HG03460 (cell line): ENCODE measurements around the gene LARP4B.
A peak's percentile ranks its signal among the peaks of the same experiment; 100 is the strongest.

Source experiments
- ATAC-seq: cut with Tn5 transposase; IDR thresholded peaks from one replicate; pipeline ENCODE4 v1.9.1; 2021; ENCODE audit not compliant: unreplicated experiment

LARP4B gene

DNA sequence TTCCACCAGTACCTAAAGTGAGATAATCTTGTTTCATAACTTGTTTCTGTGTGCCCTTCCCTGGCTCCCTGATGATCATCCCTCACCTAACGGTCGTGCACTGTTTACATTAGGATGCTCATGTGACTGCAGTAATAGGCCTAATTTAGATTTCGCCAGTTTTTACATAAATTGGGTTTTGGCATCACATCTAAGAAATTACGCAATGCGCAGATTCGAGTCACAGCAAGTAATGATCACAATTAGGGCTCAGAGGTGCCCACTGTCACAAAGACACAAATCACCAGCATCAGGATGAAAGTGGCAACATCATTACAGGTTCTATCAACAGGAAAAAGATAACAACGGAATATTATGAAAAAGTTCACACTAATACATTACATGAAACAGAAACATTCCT, 94.7 kb downstream of the LARP4B start:
- ATAC-seq, result no peak

DNA sequence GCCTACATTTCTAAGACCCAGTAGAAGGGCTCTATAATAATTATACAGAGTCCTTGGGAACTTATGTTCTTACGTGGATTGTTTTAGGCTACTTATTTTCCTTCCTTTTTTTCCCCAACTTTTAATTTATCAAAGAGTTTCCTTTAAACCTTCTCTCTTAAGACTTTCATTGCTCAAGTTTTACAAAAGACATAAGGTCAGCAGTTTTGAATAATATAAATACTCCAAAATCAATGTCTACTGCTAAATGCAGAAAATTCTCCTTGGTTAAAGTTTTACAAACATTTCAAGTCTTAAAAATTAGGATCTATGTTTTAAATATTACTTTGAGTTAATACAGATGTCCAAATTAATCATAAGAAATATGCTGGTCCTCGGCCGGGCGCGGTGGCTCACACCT, 97.0 kb downstream of the LARP4B start:
- ATAC-seq, result no peak

DNA sequence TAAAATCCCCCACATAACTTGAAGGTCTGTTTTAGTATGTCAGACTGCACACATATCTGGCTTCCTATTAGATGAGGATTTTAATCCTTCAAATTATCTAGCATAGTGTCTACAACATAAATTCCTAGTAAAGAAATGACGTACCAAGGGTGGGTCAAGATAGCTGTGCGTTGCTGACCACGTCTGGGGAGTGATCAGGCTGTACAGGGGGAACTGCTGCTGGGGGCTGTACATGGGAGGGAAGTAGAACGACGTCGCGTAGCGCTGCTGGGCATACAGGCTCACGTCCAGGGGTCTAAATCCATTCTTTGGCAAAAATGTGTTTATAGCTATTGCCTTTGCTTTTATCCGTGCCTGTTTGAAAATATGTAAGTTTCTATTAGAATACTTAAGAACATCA, 102.3 kb downstream of the LARP4B start:
- no peak for ATAC-seq

DNA sequence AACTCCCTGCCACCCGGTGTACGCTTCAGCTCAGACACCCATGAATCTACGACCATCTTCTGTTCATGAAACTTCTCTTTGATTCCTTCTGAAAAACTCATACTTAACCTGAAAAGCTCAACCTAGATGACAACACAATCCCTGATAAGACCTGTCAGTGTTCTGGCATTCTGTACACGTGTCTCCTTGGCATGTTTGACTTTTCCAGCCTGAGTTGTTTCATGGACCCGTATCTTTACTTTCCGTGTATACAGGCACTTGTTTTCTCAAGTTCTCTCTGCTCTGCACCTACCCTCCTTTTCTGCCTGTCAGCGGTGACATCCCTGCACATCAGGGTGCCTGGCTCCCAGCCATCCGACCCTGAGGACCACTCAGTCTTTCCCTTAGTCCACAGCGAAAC, 103.3 kb downstream of the LARP4B start:
- ATAC-seq, result no peak

DNA sequence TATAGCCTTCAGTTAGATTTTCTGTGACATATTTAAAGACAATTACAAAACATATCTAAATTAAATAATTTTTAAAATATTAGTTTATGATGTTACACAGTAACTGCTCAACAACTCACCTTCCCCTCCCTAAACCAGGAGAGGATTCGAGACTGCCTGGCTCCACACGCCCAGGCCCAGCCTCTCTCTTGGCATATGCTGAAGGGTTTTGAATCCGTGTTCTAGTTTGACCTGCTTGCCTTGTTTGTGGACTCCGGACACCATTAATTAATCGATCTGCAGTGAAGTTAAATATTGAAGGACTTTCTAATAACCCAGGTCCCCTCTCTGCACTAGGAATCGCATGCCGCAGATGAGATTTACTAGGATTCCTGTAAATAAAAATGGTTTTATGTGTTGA, 106.6 kb downstream of the LARP4B start:
- no peak for ATAC-seq

DNA sequence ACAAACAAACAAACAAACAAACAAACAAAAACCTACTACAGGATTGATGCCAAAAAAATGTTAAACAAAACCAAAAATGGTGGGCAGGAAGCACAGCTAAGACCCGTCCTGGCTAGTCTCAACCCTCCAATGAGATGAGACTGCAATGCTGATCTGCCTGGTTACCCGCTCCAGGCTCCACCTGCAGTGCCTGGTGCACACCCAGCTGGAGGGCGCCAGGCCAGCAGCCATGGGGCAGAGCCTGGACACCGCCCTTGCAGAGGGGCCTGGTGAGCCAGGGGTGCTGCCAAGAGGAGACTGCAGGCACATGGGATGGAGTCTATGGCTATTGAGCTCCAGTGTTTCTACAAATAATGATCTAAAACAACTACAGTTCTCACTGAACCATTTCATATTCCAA, 107.0 kb downstream of the LARP4B start:
- ATAC-seq, result no peak

DNA sequence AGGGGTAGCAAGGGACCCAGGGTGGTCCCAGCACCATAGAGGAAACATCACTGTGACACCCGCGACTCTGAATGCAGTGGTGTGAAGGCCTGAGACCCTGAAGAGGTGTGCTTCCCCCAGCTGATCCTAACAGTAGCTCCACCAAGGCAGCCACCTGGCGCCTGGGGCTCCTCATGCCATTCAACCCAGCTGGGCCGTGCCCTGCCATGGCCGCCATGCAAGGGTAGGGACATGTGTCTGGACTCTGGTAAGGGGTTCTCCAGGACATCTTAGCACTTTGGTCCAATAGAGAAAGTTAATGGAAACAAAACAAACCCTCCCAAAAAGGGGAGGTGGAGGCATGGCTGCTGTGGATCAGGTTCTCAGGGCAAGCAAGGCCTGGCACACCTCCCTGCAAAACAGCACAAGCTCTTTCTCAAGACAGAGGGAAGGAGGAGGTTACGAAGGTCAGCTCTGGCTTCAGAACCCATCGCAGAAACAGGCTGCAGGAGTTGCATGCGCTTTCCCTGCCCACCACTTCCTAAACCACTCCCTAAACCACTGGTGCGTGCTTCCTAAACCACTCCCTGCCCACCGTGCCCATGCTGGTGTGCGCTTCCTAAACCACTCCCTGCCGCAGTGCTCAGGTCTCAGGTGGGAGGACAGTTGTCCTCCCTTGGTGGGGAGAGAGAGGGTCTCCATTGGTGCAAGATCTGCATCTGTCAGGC, 108.7 kb downstream of the LARP4B start:
- peak; percentile 59 for ATAC-seq

DNA sequence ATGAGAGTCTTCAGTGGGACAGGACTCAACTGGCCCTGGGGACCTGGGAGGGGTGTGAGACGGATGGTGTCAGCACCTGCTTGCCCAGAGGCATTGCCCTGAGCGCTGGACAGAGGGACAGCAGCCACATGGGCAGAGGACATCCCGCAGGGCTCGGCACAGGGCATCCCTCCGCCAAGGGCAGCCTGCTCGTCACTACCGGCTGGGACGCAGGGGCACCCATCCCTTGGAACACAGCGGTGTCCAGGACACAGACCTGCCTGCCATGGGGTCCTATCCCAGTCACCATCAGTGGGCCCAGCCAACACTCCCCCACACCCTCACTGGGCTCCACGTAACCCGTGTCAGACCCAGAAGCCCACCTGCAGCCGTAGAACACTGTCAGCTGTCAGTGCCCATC, 109.3 kb downstream of the LARP4B start:
- no peak for ATAC-seq

DNA sequence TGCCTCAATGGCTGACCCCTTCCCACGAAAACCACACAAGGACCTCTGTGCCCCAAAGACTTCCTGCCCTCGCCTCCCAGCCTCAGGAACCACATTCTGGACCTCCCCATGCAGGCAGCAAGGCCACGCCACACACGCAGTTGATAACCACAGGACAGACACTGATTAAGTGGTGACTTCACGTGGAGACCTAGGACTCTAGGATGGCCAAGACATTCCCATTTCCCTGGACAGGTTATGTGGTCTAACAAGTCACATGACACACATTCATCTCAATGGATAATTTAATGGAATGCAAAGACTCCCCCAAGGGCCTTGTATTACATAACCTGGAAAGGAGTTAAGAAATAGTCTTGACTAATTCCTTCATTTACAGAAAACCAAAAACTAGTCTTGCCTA, 110.2 kb downstream of the LARP4B start:
- ATAC-seq, result no peak

DNA sequence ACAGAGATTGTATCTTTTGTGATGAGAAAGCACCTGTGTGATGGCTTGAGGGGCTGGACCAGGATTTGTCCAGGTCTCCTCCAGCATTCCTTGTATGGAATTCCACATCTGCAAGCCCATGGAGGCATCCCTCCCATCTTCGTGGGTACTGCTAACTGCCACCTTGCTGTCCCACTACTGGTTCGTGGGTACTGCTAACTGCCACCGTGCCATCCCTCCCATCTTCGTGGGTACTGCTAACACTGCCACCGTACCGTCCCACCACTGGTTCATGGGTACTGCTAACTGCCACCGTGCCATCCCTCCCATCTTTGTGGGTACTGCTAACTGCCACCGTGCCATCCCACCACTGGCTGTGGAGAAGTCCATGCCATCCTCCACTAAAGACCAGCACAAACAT, 111.7 kb downstream of the LARP4B start:
- no peak for ATAC-seq

DNA sequence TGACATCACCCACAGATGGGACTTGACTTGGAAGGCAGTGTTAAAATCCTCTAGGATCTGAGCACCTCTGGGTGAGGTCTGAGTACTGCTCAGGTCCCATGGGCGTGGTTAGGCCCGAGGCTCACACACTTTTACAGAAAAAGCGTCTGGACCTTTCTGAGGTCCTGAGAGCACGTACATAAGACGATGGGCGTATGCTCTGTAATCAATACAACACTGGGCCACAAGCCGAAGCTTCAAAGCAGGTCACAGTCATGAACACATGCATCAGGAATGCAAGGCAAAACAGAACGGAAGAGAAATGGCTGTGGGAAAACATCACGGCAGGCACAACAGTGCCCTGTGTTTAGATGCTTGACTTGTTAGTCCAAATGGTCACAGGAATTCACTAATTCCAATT, 112.2 kb downstream of the LARP4B start:
- no peak for ATAC-seq

DNA sequence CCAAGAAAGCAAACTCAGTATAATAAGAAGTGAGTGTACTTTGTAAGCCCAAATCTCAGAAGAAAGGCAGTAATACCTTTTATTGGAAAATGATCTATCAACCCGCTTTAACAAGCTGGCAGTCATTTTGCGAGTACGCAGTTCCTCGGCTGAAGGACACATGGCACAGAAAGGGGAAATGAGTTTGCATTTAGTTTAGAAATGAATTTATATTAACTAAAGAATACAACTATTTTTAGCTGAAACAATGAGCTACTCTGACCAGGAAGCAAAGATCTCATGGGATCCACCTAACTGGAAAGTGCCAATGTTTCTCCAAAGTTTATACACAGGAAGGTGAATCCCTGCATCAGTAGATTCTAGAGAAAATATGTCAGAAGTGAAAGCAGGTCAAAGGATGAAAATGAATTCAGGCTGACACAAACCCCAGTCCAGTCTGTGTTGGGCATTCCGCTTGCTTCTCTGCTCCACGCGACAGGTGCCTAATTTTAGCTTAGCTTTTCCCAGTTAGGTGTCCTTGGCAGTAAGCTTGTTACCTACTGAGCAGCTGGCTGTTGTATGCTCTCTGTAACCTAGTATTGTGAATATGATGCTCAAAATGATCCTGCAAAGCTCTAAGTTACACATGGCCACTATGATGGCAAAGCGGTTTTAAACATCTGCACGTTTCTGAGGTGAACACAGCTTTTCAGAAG, 112.8 kb downstream of the LARP4B start:
- ATAC-seq, result no peak

DNA sequence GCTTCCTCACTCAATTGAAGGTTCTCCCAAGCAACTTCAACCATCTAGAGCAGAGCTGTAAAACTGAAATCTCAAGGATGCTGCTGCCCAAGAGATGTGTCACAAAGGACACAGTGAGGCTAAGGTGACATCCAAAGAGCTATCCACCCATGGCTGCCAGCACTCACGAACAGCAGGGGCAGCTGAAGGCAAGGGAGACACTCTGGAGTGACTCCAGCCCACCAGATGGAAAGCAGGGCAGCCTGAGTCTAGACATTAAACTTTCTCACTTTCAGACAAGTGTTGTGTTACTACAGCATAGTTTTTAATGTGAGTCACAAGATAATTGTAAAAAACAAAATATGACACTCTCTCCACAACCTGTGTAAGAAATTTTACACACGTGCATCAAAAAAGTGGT, 113.5 kb downstream of the LARP4B start:
- ATAC-seq, result no peak

DNA sequence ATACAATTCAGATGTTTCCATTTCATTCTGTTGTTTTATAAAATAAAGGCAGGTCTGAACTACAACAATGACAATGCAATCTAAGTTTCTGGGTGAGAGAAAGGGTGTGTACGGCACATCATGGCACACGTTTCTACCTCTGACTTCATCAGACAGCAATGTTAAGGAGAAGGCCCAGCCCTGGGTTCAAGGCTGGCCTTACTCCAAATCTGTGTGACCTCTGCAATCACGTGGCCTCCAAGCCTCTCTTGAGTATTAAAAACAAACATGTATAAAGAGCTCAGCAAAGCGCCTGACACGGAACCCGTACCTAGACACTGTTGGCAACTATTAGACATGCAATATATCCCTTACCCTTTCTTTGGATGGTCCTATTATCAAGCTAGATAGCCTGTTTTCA, 114.1 kb downstream of the LARP4B start:
- no peak for ATAC-seq

DNA sequence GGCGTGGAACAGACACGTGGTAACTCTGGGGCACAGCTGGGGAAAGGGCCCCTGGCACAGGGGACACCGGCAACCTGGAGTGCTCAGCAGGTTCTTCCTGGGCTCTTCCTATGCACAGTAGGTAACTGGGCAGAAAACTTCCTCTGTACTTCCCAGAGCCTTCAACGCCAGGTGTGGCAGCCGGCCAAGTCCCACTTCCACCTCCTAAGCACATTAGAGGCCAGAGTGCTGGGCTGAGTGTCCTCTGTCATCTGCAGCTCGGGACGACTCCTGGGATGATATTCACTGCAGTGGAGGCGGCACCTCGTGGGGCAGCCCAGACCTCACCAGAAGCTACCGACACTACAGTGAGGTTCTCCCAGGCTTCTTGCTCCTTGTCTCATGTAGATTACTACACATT, 114.5 kb downstream of the LARP4B start:
- ATAC-seq, result no peak

DNA sequence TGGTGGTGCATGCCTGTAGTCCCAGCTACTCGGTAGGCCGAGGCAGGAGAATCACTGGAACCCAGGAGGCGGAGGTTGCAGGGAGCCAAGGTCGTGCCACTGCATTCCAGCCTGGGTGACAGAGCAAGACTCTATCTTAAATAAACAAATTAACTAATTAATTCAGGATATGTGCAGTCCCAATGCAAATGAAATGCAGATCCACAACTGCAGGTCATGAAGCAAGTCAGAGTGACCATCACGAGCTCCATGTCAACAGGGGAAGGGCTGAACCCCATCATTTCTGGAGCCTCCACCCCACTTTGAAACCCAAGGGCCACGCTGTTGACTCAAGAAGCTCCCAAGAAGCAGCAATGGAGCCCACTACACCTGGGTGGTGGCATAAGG, 115.4 kb downstream of the LARP4B start:
- ATAC-seq, result no peak

DNA sequence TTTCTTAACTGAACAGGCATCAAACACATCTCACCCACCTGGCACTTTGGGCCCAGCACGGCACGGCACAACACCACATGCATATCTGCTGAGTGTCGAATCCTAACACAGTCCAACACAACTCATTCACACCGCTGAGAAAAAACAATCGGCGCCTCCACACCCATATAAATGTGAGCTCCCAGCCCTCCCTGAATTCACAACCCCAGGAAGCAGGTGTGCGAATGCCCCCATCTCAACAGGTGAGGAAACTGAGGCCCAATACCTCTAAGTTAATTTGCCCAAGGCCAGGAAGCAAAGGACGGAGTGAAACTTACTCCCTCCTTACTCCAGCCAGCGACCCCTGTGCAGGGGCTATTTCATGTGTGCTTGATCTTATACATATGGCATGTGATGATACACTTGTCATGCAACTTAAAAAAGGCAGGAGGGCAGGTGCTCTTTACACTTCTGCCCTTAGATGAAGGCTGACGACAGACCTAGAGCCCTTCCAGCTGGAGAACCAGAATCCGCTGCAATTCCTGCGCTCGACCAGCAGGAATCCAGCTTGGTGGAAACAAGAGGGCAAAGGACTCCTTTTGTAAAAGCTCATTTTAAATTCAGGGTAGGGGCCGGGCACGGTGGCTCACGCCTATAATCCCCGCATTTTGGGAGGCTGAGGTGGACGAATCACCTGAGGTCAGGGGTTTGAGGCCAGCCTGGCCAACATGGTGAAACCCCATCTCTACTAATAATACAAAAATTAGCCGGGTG, 116.0 kb downstream of the LARP4B start:
- ATAC-seq, result no peak

DNA sequence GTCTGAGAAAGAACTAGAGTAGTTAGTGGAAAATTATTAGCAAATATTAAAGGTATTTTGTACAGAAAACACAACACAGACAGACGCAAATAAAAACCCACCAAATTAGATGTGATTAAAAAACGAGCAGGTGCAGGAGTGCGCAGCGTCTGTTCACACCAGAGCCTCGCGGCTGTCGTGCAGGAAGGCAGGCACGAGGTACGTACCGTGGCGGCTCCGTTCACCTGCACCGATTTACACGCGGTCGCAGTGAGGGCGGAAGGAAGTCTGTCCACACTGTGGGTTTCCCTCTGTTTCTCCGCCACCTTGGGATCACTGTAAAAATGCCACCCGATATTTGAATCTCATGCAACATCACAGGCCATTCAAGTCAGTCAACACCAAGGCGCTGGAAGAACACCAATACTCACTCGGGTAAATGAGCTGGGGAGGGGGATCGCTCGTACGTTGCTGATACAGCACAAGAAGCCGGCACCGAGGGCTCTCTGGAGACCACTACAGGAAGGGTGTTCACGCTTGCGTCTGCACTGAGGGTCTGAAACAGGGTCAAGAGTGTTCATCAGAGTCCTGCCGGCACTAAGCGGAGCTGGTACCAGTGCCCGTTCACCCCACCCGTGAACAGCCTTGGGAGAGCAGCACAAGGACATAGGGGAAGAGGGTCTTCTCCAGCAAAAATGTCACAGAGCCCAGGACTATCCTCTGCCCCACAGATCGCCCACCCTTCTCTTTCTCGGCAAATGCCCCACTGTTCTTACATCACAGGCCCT, 116.8 kb downstream of the LARP4B start:
- no peak for ATAC-seq

DNA sequence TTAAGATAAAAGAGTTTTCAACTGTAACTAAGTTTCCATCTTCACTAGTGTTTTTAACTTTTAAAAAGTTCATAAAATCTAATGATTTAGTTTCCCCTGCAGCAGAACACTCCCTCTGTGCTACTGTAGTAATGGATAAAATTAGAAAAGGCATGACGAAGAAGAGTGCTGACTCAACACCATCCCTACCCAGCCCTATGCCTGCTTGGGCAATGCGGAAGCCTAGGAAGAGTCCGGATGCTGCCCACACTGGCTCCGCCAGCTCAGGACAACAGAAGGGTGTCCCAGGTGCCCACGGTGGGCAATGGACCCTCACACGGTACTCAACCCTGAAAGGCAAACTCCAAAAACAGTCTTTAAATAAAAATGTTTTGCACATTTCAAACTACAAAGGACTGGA, 118.2 kb downstream of the LARP4B start:
- ATAC-seq, result no peak

DNA sequence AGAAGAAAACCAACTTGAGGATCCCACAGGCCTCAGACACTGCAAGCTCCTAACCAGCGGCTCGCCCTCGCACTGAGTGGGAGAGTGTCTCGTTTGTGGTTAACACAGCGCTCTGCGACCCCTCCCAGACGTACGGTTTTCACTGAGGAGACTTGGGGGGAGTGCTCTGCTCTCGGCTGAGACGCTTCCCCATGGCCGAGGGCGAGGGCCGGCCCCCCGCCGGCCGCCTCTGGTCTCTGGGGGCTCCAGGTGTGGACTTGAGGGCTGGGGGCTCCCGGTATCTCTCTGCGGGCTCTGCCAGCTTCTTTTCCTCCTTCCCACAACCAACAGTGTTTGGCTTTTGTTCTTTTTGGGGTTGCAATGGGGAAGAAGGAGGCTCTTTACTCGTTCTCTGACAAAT, 118.7 kb downstream of the LARP4B start:
- no peak for ATAC-seq

DNA sequence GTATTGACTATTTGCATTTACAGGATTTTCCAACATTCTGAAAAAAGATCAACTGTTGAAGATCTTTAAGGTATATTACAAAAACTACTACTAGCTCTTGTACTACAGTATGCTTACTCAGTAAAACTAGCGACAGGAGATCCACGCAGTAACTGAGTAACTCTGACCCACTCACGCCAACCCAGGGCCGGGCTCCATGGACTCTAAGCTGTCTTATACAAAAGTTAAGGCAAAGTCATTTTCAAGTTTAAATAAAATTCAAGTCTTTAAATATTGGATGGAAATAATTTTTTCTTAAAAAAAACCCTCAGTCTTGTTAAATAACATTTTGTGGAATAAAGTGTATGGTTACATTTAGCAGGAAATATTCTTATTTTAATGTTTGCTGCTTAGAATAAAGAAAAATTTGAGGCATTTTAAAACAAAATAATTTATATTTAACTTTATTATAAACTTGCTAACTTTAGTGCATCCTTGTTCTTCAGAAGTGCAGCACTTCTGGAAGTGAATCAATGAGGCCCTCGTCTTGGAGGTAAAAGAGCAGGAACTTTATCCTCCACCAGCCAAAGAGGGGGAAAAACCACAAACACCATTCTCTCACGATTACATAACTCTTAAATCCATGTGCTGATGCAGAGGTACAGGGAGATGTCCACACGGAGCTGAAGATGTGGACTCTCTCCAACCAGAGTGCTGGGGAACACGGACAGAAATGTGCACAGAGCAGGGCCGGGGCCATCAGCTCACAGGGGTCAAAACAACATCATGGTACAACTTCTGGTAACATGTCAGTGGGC, 119.9 kb downstream of the LARP4B start:
- ATAC-seq, result no peak
